ENCODE measurements around the gene FARP1. TPM values are rescaled to one million over a fixed set of nuclear protein-coding genes. Genes with fewer than 3 reads are reported as not detected.

Gene FARP1
- total and polyA plus RNA-seq, 10 of the 15 experiments (the other 5 are each of a cell fraction or from before 2014, with no cell fraction given): 0.17 to 6.9 (median 0.68) TPM

DNA sequence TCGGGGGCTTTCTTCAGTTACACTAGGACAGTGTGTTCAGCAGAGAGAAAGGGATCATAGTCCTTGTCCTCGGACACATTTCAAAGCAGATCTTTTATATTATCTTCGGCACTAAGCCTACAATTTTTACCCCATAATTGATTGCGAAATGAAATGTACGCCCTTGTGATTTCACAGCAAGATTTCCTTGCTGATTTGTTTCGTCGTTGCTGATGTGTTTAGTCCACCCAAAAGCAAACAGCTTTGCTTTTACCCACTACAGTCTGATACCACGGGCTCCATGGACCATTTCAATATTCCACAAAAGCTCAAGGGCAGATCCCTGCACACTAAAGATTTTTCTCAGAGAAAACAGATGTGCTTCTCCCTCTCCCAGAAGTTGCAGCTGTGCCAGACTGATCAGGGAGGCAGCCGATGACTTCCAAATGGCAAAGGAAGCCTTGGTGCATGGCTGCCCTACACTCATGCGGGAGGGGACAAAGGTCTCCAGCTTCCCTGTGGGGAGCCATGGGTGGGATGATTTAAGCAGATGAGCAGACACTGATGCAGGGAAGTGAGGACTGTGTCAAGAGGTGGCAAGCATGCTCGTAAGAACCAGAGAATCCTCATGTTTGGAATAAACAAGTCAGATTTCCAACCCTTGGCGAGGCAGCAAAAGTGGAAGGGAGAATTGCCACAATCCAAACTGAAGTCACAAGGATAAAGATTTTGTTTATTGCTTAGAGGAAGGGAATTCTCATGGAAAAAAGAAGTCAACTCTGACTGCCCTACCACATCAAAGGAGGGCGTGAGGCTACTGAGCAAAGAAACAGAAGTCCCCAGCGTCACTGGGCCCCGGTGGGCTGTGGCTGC, 353.0 kb downstream of the FARP1 start:
- H3K27me3 ChIP-seq (replicated peaks in 1 of 2; ENCODE audit: control insufficient read depth in 2 of 2, insufficient read depth in 2 of 2, low read length in 1 of 2): no peaks in the 10 kb centered on the region
- BruUV-seq (replicated peaks): no TSS peak
- ChIA-PET POLR2A (interaction anchor here (0.8 kb wide), 1 partner anchor 19 kb away, joined by 3 read pairs; no protein-coding TSS in a partner anchor), RAD21 (ENCODE audit: unreplicated experiment) (no interaction called here), SMC1A (ENCODE audit: uncharacterized antibody, unreplicated experiment) (interaction anchor here (0.7 to 1.3 kb wide), 5 partner anchors 12 to 75 kb away, joined by 3 read pairs; no protein-coding TSS in a partner anchor), CTCF (interaction anchor here (0.7 to 1.9 kb wide), 2 partner anchors 13 to 157 kb away, joined by 3 to 6 read pairs; no protein-coding TSS in a partner anchor)
- H2AFZ ChIP-seq (ENCODE audit: control insufficient read depth, low read depth, low read length): no peak overlapping the region
- no peak for DNase-seq (ENCODE audit: low read depth, low spot score)
- 91% methylated on average over 15 of the region's 15 CpGs for WGBS (ENCODE audit: insufficient coverage, insufficient replicate concordance, low lambda C conversion rate, missing lambda C conversion rate)
- intact Hi-C loops (cut with micrococcal nuclease; ENCODE audit: unreplicated experiment) (no loop called here), in situ Hi-C loops (cut with MboI) (no loop called here)
- TF ChIP-seq FOXK2 (IDR thresholded peaks at IDR 0.05) (no peak), ZSCAN29 (IDR thresholded peaks at IDR 0.05) (no peak), EZH2 (IDR thresholded peaks at IDR 0.05; ENCODE audit: borderline replicate concordance, control insufficient read depth, low read depth, low read length) (no peak), SUPT20H (IDR thresholded peaks at IDR 0.05; ENCODE audit: borderline replicate concordance, control insufficient read depth, low read depth, low read length) (no peak), RCOR1 (conservative IDR thresholded peaks at IDR 0.05; ENCODE audit: low read depth, low read length) (no peak)
- no peak overlapping the region for H3K27ac ChIP-seq (ENCODE audit: control insufficient read depth, insufficient read depth)
- H3K4me2 ChIP-seq (ENCODE audit: control insufficient read depth, insufficient read depth): no peak overlapping the region
- H3K79me2 ChIP-seq (ENCODE audit: control insufficient read depth, insufficient read depth, low read length): peaks cover 61% of the 10 kb centered on the region
- H3K9me3 ChIP-seq (replicated peaks; ENCODE audit: control insufficient read depth, insufficient read depth, low read length): no peaks in the 10 kb centered on the region
- no peak for FAIRE-seq
- H4K20me1 ChIP-seq (ENCODE audit: control insufficient read depth, insufficient read depth): peaks cover 10% of the 10 kb centered on the region; the same call in 1 of the 2 replicates
- ATAC-seq: no peak
- H3K4me1 ChIP-seq (ENCODE audit: control insufficient read depth, insufficient read depth, low read length): peaks cover 18% of the 10 kb centered on the region
- H3K9ac ChIP-seq (ENCODE audit: control insufficient read depth, insufficient read depth, low read length): no peak overlapping the region
- H3K4me3 ChIP-seq: no peak overlapping the region
- peaks cover 9 to 18% of the 10 kb centered on the region in 2 experiments; a peak in 3 of 4 replicates for H3K36me3 ChIP-seq (ENCODE audit: control insufficient read depth in 2 of 2, insufficient read depth in 2 of 2, low read length in 1 of 2)

DNA sequence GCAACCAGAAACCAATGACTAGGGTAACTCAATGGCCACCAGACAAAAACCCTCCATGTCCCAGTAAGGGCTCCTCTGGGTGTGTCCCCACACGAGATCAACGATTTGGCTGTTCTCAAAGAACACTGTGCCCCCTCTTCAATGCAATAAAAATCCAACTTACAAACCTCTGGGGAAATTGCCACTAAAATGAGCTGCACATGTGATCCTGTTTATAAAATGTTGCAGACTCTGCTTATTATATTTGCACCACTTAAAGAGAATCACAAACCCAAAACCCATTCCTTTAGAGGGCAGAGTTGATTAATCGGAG, 353.5 kb downstream of the FARP1 start:
- intact Hi-C loops (cut with micrococcal nuclease; ENCODE audit: unreplicated experiment): no loop called here
- ChIA-PET RAD21 (ENCODE audit: unreplicated experiment) (no interaction called here), SMC1A (ENCODE audit: uncharacterized antibody, unreplicated experiment) (interaction anchor here (0.7 to 1.0 kb wide), 2 partner anchors 13 to 16 kb away, joined by 3 read pairs; no protein-coding TSS in a partner anchor), CTCF (interaction anchor here (0.7 to 1.9 kb wide), 2 partner anchors 13 to 156 kb away, joined by 3 to 6 read pairs; no protein-coding TSS in a partner anchor), POLR2A (no interaction called here)
- H3K79me2 ChIP-seq (ENCODE audit: control insufficient read depth, insufficient read depth, low read length): peaks cover 58% of the 10 kb centered on the region
- H3K9me3 ChIP-seq (replicated peaks; ENCODE audit: control insufficient read depth, insufficient read depth, low read length): no peaks in the 10 kb centered on the region
- H3K4me3 ChIP-seq: no peak overlapping the region
- H3K36me3 ChIP-seq (ENCODE audit: control insufficient read depth in 2 of 2, insufficient read depth in 2 of 2, low read length in 1 of 2): peaks cover 9 to 15% of the 10 kb centered on the region in 2 experiments; a peak in 3 of 4 replicates
- no peak overlapping the region for H3K4me2 ChIP-seq (ENCODE audit: control insufficient read depth, insufficient read depth)
- 96% methylated on average over 3 of the region's 3 CpGs for WGBS (ENCODE audit: insufficient coverage, insufficient replicate concordance, low lambda C conversion rate, missing lambda C conversion rate)
- no peak overlapping the region for H3K27ac ChIP-seq (ENCODE audit: control insufficient read depth, insufficient read depth)
- ATAC-seq (no peak), DNase-seq (ENCODE audit: low read depth, low spot score) (no peak), FAIRE-seq (no peak)
- no peak overlapping the region for H3K9ac ChIP-seq (ENCODE audit: control insufficient read depth, insufficient read depth, low read length)
- H2AFZ ChIP-seq (ENCODE audit: control insufficient read depth, low read depth, low read length): no peak overlapping the region
- no peaks in the 10 kb centered on the region for H3K27me3 ChIP-seq (replicated peaks in 1 of 2; ENCODE audit: control insufficient read depth in 2 of 2, insufficient read depth in 2 of 2, low read length in 1 of 2)
- in situ Hi-C loops (cut with MboI): no loop called here
- H3K4me1 ChIP-seq (ENCODE audit: control insufficient read depth, insufficient read depth, low read length): peaks cover 13% of the 10 kb centered on the region
- BruUV-seq (replicated peaks): no TSS peak
- peaks cover 10% of the 10 kb centered on the region; the same call in 1 of the 2 replicates for H4K20me1 ChIP-seq (ENCODE audit: control insufficient read depth, insufficient read depth)
- no peak for TF ChIP-seq SIX5 (IDR thresholded peaks at IDR 0.05; ENCODE audit: low read depth, low read length, severe bottlenecking)
- TF ChIP-seq PAX5 (IDR thresholded peaks at IDR 0.05; ENCODE audit: borderline replicate concordance, low read depth, low read length): no peak
- TF ChIP-seq, protein P1, sequence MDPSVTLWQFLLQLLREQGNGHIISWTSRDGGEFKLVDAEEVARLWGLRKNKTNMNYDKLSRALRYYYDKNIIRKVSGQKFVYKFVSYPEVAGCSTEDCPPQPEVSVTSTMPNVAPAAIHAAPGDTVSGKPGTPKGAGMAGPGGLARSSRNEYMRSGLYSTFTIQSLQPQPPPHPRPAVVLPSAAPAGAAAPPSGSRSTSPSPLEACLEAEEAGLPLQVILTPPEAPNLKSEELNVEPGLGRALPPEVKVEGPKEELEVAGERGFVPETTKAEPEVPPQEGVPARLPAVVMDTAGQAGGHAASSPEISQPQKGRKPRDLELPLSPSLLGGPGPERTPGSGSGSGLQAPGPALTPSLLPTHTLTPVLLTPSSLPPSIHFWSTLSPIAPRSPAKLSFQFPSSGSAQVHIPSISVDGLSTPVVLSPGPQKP (IDR thresholded peaks at IDR 0.05; ENCODE audit: low read depth, low read length): no peak
- TF ChIP-seq, protein P2, sequence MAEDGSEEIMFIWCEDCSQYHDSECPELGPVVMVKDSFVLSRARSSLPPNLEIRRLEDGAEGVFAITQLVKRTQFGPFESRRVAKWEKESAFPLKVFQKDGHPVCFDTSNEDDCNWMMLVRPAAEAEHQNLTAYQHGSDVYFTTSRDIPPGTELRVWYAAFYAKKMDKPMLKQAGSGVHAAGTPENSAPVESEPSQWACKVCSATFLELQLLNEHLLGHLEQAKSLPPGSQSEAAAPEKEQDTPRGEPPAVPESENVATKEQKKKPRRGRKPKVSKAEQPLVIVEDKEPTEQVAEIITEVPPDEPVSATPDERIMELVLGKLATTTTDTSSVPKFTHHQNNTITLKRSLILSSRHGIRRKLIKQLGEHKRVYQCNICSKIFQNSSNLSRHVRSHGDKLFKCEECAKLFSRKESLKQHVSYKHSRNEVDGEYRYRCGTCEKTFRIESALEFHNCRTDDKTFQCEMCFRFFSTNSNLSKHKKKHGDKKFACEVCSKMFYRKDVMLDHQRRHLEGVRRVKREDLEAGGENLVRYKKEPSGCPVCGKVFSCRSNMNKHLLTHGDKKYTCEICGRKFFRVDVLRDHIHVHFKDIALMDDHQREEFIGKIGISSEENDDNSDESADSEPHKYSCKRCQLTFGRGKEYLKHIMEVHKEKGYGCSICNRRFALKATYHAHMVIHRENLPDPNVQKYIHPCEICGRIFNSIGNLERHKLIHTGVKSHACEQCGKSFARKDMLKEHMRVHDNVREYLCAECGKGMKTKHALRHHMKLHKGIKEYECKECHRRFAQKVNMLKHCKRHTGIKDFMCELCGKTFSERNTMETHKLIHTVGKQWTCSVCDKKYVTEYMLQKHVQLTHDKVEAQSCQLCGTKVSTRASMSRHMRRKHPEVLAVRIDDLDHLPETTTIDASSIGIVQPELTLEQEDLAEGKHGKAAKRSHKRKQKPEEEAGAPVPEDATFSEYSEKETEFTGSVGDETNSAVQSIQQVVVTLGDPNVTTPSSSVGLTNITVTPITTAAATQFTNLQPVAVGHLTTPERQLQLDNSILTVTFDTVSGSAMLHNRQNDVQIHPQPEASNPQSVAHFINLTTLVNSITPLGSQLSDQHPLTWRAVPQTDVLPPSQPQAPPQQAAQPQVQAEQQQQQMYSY (CRISPR knock-in tag; IDR thresholded peaks at IDR 0.05): no peak
- TF ChIP-seq NFXL1 (IDR thresholded peaks at IDR 0.05; ENCODE audit: borderline replicate concordance): no peak
